Ishikawa (cell line): ENCODE data around the gene SEMA6D.

ENCODE experiments used
- CEBPB ChIP-seq: IDR thresholded peaks from 2 replicates; pipeline ENCODE4 v1.6.1; 2012
- CREB1 ChIP-seq: IDR thresholded peaks from 2 replicates; pipeline ENCODE4 v1.6.1; 2012; ENCODE audit warnings: low read depth
- EGR1 ChIP-seq: IDR thresholded peaks from 2 replicates; pipeline ENCODE4 v1.6.1; 2012
- EP300 ChIP-seq: IDR thresholded peaks from 2 replicates; pipeline ENCODE4 v1.6.1; 2012; ENCODE audit warnings: borderline replicate concordance
- FOXM1 ChIP-seq: IDR thresholded peaks from 2 replicates; pipeline ENCODE4 v1.6.1; 2012; ENCODE audit warnings: low read depth, borderline replicate concordance
- MAX ChIP-seq: IDR thresholded peaks from 2 replicates; pipeline ENCODE4 v1.6.1; 2012
- NFIC ChIP-seq: IDR thresholded peaks from 2 replicates; pipeline ENCODE4 v1.6.1; 2012
- RAD21 ChIP-seq: IDR thresholded peaks from 2 replicates; pipeline ENCODE4 v1.6.1; 2012; ENCODE audit warnings: low read depth
- TAF1 ChIP-seq: IDR thresholded peaks from 2 replicates; pipeline ENCODE4 v1.6.1; 2012; ENCODE audit warnings: low read depth, mild to moderate bottlenecking
- TCF12 ChIP-seq: IDR thresholded peaks from 2 replicates; pipeline ENCODE4 v1.6.1; 2012; ENCODE audit warnings: low read depth
- TEAD4 ChIP-seq: IDR thresholded peaks from 2 replicates; pipeline ENCODE4 v1.6.1; 2012
- USF1 ChIP-seq: IDR thresholded peaks from 2 replicates; pipeline ENCODE4 v1.6.1; 2012
- YY1 ChIP-seq: IDR thresholded peaks from 2 replicates; pipeline ENCODE4 v1.6.1; 2012; ENCODE audit warnings: low read depth
- ZBTB7A ChIP-seq: IDR thresholded peaks from 2 replicates; pipeline ENCODE4 v1.6.1; 2012; ENCODE audit warnings: low read depth
- TF ChIP-seq, protein P1 (sequence below): IDR thresholded peaks from 2 replicates; pipeline ENCODE4 v1.6.1; 2012; ENCODE audit warnings: low read depth, mild to moderate bottlenecking

SEMA6D gene

GRCh38 chr15:47801522-47801921, 84.2 kb downstream of the SEMA6D start:
- TF ChIP-seq MAX (no peak), CEBPB (no peak)

DNA sequence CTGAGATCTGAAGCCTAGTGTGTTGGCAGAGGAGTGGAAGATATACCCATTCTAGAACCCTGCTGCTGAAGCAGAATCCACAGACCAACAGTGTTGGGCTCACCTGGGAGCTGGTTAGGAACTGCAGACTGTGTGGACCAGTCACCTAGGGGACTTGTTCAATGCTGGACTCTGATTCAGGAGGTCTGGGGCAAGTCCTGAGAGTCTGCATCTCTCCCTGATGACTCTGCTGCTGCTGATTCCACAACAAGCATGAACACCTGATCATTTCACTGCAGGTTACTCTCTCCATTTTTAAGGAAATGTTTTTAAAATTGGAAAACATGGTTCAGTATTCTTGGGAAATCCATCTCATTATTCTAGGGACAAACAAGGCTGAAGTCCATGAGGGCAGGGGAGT, 84.9 kb downstream of the SEMA6D start:
- TF ChIP-seq TEAD4 (no peak), MAX (no peak), EGR1 (no peak), YY1 (no peak), RAD21 (no peak), EP300 (no peak), CEBPB (no peak), ZBTB7A (no peak), NFIC (no peak), USF1 (no peak), FOXM1 (no peak), TAF1 (no peak), CREB1 (no peak), TCF12 (no peak)
- TF ChIP-seq, protein P1, sequence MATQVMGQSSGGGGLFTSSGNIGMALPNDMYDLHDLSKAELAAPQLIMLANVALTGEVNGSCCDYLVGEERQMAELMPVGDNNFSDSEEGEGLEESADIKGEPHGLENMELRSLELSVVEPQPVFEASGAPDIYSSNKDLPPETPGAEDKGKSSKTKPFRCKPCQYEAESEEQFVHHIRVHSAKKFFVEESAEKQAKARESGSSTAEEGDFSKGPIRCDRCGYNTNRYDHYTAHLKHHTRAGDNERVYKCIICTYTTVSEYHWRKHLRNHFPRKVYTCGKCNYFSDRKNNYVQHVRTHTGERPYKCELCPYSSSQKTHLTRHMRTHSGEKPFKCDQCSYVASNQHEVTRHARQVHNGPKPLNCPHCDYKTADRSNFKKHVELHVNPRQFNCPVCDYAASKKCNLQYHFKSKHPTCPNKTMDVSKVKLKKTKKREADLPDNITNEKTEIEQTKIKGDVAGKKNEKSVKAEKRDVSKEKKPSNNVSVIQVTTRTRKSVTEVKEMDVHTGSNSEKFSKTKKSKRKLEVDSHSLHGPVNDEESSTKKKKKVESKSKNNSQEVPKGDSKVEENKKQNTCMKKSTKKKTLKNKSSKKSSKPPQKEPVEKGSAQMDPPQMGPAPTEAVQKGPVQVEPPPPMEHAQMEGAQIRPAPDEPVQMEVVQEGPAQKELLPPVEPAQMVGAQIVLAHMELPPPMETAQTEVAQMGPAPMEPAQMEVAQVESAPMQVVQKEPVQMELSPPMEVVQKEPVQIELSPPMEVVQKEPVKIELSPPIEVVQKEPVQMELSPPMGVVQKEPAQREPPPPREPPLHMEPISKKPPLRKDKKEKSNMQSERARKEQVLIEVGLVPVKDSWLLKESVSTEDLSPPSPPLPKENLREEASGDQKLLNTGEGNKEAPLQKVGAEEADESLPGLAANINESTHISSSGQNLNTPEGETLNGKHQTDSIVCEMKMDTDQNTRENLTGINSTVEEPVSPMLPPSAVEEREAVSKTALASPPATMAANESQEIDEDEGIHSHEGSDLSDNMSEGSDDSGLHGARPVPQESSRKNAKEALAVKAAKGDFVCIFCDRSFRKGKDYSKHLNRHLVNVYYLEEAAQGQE = no peak

GRCh38 chr15:47803767-47804166, 86.5 kb downstream of the SEMA6D start:
- TF ChIP-seq EP300 (no peak), TAF1 (no peak), TCF12 (no peak), TEAD4 (no peak), ZBTB7A (no peak), MAX (no peak), FOXM1 (no peak), CEBPB (no peak)

DNA sequence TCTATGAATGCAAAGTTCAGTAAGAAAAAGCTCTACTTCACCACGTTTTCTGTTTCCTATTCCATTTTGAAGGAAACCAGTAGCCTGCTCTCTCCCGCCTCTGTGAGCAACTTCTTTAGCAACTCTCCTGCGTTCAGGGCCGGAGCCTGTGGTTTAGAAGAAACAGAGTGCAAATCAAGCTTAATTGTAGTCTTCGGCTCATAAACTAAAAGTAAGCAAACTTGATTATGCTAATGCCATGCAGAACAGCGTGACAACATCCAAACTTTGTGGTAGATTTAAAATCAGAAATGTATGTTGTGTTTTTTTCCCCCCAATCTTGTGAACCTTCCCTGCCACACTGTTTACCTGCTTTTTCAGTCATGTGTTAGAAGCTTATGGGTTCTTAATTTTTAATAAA, 87.4 kb downstream of the SEMA6D start:
- no peak for TF ChIP-seq NFIC
- no peak for TF ChIP-seq MAX
- TF ChIP-seq, protein P1 = no peak
- TF ChIP-seq EP300 = no peak
- no peak for TF ChIP-seq RAD21
- TF ChIP-seq ZBTB7A = no peak
- no peak for TF ChIP-seq EGR1
- TF ChIP-seq TEAD4 = no peak

DNA sequence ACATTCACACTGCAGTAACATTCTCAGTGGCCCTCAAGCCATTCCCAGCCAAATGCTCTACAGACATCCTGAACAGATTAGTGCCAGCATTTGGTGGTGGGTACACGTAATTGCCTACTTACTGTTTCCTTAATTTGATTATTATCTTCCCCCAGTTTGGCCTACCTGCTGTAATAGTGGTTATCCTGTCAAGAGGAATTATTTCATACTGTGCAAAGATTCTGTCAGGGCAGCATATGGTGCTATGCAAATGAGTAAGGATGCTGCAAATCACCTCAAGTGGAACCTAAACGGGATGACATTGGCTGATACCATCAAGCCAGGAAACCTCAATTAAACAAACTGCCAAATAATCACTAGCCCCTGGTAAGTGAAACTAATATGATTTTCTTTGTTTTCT, 88.7 kb downstream of the SEMA6D start:
- no peak for TF ChIP-seq RAD21

GRCh38 chr15:47811172-47811571, 93.9 kb downstream of the SEMA6D start:
- TF ChIP-seq ZBTB7A (no peak), EGR1 (no peak), EP300 (no peak), RAD21 (no peak), MAX (no peak), TEAD4 (no peak), YY1 (no peak), TAF1 (no peak), USF1 (no peak), FOXM1 (no peak), TCF12 (no peak), CEBPB (no peak), CREB1 (no peak), NFIC (no peak)
- TF ChIP-seq, protein P1 = no peak
